ENCODE data around the gene C1QL1.

- TF ChIP-seq CTCF (IDR thresholded peaks at IDR 0.05) (no peak), POLR2A (IDR thresholded peaks at IDR 0.05) (no peak)
Observed at GRCh38 chr17:44999433-44999832, 31.3 kb upstream of the C1QL1 start.

Measured in ovary (tissue), 3 donors.